ENCODE measurements around the gene TTLL11.

DNA sequence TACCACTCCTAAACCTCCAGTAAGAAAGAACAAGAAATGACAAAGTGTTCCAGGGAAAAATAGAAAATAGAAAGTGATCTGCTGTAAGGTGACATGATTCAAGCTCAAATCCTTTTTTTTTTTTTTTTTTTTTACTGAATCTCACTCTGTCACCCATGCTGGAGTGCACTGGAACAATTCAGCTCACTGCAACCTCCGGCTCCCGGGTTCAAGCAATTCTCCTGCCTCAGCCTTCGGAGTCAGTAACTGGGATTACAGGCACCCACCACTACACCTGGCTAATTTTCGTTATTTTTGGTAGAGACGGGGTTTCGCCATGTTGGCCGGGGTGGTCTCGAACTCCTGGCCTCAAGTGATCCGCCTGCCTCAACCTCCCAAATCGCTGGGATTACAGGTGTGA lies 35.9 kb downstream of the TTLL11 start:
- TF ChIP-seq POLR2A (IDR thresholded peaks at IDR 0.05): no peak
- TF ChIP-seq, protein P1, sequence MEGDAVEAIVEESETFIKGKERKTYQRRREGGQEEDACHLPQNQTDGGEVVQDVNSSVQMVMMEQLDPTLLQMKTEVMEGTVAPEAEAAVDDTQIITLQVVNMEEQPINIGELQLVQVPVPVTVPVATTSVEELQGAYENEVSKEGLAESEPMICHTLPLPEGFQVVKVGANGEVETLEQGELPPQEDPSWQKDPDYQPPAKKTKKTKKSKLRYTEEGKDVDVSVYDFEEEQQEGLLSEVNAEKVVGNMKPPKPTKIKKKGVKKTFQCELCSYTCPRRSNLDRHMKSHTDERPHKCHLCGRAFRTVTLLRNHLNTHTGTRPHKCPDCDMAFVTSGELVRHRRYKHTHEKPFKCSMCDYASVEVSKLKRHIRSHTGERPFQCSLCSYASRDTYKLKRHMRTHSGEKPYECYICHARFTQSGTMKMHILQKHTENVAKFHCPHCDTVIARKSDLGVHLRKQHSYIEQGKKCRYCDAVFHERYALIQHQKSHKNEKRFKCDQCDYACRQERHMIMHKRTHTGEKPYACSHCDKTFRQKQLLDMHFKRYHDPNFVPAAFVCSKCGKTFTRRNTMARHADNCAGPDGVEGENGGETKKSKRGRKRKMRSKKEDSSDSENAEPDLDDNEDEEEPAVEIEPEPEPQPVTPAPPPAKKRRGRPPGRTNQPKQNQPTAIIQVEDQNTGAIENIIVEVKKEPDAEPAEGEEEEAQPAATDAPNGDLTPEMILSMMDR (IDR thresholded peaks at IDR 0.05): no peak
